D721Med (cell line): ENCODE measurements around the gene BEAN1.

Experiments
- DNase-seq: peaks from one replicate; pipeline ENCODE4 v3.0.0; 2011; ENCODE audit warnings: low spot score; ENCODE audit not compliant: insufficient read length
- FAIRE-seq: peaks from 2 replicates; lab custom pipeline; 2011; peaks lifted over from hg19 to GRCh38; lab: Jason Lieb, UNC
- CTCF ChIP-seq: IDR thresholded peaks from 2 replicates; pipeline ENCODE4 v1.5.1; 2012; ENCODE audit warnings: mild to moderate bottlenecking, control low read depth; ENCODE audit not compliant: insufficient read depth; ENCODE audit errors: missing control alignments

BEAN1 gene

GRCh38 chr16:66521951-66522771, 95.1 kb downstream of the BEAN1 start:
- no peak for TF ChIP-seq CTCF
- DNase-seq: no peak
- no peak for FAIRE-seq

GRCh38 chr16:66522816-66523590, 95.9 kb downstream of the BEAN1 start:
- FAIRE-seq (no peak), DNase-seq (no peak)
- no peak for TF ChIP-seq CTCF

- DNase-seq: no peak
- TF ChIP-seq CTCF: no peak
- FAIRE-seq: no peak
Observed at GRCh38 chr16:66523861-66524354, 96.8 kb downstream of the BEAN1 start.

- DNase-seq: no peak
- FAIRE-seq: no peak
- TF ChIP-seq CTCF: no peak
Observed at GRCh38 chr16:66524601-66525164, 97.6 kb downstream of the BEAN1 start.

- TF ChIP-seq CTCF: no peak
- FAIRE-seq (no peak), DNase-seq (no peak)
Observed at GRCh38 chr16:66525396-66526180, 98.5 kb downstream of the BEAN1 start.

GRCh38 chr16:66528294-66528693, 101.2 kb downstream of the BEAN1 start:
- DNase-seq: no peak
- no peak for TF ChIP-seq CTCF
- no peak for FAIRE-seq
